ENCODE data around the gene APOBEC4.

The APOBEC4 gene

DNA sequence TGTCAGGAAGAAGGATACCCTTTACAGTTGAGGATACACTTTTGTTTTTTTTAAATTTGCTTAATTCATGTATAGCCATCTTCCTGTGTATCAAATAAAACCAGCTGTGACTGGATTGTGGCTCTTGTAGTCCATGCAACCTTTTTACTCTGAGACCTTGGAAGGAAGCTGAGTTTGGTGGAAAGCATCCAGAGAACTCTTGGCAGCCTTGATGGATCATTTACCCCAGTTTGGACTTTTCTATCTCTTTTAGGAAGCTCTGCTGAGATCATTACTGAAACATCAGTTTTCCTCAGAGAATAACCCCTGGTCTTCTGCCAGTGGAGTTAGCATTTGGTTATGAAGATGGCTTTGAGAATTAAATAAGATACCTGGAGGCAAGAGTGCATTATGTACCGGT is 21.2 kb upstream of the APOBEC4 start:
- no peak overlapping the region for H3K4me3 ChIP-seq
- TF ChIP-seq, protein P1, sequence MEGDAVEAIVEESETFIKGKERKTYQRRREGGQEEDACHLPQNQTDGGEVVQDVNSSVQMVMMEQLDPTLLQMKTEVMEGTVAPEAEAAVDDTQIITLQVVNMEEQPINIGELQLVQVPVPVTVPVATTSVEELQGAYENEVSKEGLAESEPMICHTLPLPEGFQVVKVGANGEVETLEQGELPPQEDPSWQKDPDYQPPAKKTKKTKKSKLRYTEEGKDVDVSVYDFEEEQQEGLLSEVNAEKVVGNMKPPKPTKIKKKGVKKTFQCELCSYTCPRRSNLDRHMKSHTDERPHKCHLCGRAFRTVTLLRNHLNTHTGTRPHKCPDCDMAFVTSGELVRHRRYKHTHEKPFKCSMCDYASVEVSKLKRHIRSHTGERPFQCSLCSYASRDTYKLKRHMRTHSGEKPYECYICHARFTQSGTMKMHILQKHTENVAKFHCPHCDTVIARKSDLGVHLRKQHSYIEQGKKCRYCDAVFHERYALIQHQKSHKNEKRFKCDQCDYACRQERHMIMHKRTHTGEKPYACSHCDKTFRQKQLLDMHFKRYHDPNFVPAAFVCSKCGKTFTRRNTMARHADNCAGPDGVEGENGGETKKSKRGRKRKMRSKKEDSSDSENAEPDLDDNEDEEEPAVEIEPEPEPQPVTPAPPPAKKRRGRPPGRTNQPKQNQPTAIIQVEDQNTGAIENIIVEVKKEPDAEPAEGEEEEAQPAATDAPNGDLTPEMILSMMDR (IDR thresholded peaks at IDR 0.05): no peak
- no peak overlapping the region for H3K27ac ChIP-seq
- no peak for DNase-seq (ENCODE audit: low spot score)

DNA sequence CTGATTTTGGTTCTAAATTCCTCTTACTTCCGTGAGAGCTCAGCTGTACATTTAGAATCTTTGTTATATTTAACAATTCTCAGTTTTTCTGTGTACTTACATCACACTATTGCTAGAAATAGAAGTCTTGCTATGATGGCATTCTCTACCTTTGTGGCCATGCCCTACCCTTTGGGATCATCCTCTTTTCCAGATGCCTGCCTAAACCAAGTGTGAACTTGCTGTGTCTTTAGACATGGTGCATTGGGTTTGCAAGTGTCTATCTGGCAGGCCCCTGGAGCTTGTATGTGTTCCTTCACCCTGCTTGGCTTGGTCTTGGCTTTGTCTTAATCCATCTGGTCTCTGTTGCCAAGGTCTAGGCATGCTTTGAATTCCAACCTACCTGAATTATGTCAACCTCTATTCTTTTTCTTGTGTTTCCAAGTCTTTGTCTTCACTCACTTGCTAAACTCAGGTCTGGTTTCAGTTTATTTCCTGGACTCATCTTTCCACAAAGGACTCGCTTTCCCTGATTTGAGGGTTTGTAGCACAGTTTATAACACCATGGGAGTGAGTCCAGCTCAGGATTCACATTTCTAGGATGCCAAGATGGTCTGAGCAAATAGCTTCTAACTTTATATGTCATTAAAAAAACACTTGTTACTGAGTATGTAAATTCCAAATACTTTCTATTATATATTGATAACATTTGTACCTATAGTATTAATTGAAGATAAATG is 20.6 kb upstream of the APOBEC4 start:
- no peak overlapping the region for H3K27ac ChIP-seq
- no peak overlapping the region for H3K4me3 ChIP-seq
- no peak for DNase-seq (ENCODE audit: low spot score)
- TF ChIP-seq, protein P1 (IDR thresholded peaks at IDR 0.05): no peak

DNA sequence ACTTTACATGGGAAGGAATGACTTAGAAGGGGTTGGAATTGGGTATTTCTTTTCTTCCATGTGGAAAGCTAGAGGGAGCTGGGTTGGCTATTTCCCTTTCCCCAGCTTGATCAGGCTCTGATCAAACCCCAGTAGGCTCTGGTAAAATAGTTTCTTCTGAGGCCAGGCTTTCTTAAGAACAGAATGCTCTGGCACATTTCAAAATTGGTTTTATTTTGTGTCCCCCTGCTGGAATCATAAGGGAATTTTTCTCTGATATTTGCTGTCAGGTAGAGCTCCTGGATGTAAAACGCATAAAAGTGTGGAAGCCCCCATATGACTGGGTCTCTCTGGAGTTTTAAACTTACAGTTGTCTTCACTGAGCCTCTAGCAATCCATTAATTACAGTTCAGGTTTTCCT is 17.1 kb upstream of the APOBEC4 start:
- no peak overlapping the region for H3K4me3 ChIP-seq

DNA sequence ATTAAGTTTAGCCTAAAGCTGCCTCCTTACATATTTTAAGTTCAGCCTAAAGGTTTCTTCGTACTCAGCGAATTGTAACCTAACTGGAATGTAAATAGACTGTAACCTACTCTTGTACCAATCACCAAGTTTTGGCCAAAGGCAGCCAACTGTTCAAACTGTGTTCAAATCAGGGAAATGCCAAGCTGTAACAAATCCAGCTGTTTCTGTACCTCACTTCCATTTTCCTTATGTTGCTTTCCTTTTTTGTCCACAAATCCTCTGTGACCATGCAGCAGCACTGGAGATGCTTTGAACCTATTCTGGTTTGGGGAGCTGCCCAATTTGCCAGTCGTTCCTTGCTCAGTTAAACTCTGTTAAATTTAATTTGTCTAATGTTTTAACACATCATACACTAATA is 3.2 kb upstream of the APOBEC4 start:
- no peak for DNase-seq (ENCODE audit: low spot score)
- Histone ChIP-seq H3K4me3 (no peak overlapping the region), H3K27ac (no peak overlapping the region)
- TF ChIP-seq, protein P1 (IDR thresholded peaks at IDR 0.05): no peak

More for the DNA sequence above, 17.1 kb upstream of the APOBEC4 start:
- TF ChIP-seq, protein P1 (IDR thresholded peaks at IDR 0.05): no peak
- no peak overlapping the region for H3K27ac ChIP-seq
- no peak for DNase-seq (ENCODE audit: low spot score)

DNA sequence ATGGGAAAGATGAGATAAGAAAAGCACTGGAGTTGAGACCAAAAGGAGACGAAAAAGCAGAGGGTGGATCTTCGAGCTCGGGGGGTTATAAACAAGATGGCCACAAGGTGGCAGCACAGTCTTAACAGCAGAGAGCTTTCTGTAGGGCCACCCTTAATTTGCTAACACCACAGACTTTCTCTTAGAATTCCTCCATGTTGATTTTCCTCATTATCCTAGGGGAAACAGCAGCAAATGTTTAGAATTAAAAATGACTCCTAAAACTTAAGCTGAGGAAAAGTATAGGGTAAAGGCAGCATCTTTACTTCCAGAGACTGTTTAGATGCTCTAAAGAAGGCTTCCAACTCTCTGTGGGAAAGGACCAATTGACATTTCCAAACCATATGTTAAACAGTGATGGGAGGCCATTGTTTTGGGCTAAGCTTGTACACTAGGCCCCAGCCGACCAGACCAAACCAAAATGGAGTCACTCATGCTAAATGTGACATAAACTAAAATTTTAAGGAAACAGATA is 2.5 kb upstream of the APOBEC4 start:
- no peak for DNase-seq (ENCODE audit: low spot score)

DNA sequence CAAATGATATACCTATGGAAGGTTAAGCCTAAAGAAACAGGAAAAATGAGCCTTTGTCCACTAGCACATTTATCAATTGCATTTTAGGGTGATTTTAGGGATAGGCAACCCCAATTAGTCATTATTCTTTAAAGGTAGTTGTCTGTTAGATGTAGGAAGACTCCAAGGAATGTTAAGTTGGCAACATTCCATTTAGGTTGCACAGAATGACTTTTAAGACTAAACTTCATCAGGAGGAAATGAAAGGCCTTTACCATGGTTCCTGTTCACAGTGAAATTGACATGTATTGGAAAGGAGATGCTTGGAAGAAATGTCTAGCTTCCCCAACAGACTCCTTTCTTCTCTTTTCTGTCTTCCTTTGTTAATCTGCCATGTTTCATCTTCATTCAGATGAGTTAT is 1.6 kb upstream of the APOBEC4 start:
- TF ChIP-seq, protein P1 (IDR thresholded peaks at IDR 0.05): no peak
- no peak for DNase-seq (ENCODE audit: low spot score)
- no peak overlapping the region for H3K27ac ChIP-seq
- no peak overlapping the region for H3K4me3 ChIP-seq

More for the DNA sequence above, 2.5 kb upstream of the APOBEC4 start:
- H3K4me3 ChIP-seq: no peak overlapping the region
- no peak overlapping the region for H3K27ac ChIP-seq
- TF ChIP-seq, protein P1 (IDR thresholded peaks at IDR 0.05): peak; percentile 80

DNA sequence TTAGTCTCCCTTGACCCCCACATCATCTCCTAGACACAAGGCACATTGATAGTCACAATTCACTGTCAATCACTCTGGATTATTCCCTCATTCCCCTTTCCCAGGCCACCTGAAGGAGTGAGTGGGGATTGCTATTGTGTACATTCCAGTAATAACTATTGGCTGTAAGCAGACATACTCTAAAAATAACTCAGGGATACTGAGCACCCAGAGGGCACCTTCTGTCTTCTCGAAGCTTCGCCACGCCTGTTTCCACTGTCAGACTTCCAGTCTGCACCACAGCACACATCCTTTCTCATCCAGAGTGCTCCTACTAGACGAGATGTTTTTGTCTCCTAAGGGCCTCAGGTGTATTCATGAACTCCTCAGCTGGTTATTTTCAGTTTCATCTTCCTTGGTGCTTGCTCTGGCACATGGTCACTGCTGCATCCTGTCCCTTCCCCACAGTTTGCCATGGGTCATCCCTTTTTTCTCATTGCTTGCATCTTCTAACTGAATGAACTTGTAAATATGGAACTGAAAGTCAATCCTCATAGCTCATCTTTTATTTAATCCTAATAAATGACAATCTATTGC is 848 bp upstream of the APOBEC4 start:
- DNase-seq (ENCODE audit: low spot score): no peak
- TF ChIP-seq, protein P1 (IDR thresholded peaks at IDR 0.05): no peak
- Histone ChIP-seq H3K27ac (no peak overlapping the region), H3K4me3 (no peak overlapping the region)

Measured in coronary artery (tissue), 2 donors.